ENCODE measurements around the gene RD3L. TPM values are rescaled to one million over a fixed set of nuclear protein-coding genes. Genes with fewer than 3 reads are reported as not detected.

Gene RD3L
- total RNA-seq, result not detected
- not detected for polyA plus RNA-seq (2013, experiment 1 of 2)
- polyA plus RNA-seq (2013, experiment 2 of 2), result not detected
- long read RNA-seq, experiment 1, result 0 reads
- long read RNA-seq, experiment 2, result 0 reads
- long read RNA-seq, experiment 3, result 0 reads
- long read RNA-seq, experiment 4, result 0 reads

- peaks cover 20% of the 10 kb centered on the region for H3K27me3 ChIP-seq (ENCODE audit: control insufficient read depth, insufficient read depth, low read length, poor library complexity, severe bottlenecking)
- H3K4me3 ChIP-seq (ENCODE audit: low read length), result no peak within 1 kb of the TSS
- H3K9me3 Mint-ChIP-seq, result peaks cover 6% of the 10 kb centered on the region
- TF ChIP-seq CTCF (conservative IDR thresholded peaks at IDR 0.05), result no peak
- no peak within 1 kb of the TSS for H3K27ac ChIP-seq (ENCODE audit: low read depth, low read length)
- no peak within 1 kb of the TSS for H3K4me3 Mint-ChIP-seq
- peaks cover 9% of the 10 kb centered on the region for H3K9me3 ChIP-seq (ENCODE audit: control insufficient read depth, low read length)
- no peaks in the 10 kb centered on the region for H3K36me3 Mint-ChIP-seq (ENCODE audit: low read depth)
- WGBS, 2 experiments (ENCODE audit: insufficient coverage in 1 of 2, insufficient read length in 1 of 2), result 89 to 93% methylated on average over 10 to 14 of the region's 14 CpGs
- no peaks in the 10 kb centered on the region for H3K4me1 Mint-ChIP-seq
- H3K27me3 Mint-ChIP-seq (ENCODE audit: insufficient read depth), result peaks cover 20% of the 10 kb centered on the region
- DNase-seq, result no peak
- H3K36me3 ChIP-seq (ENCODE audit: control insufficient read depth, insufficient read depth, low read length), result no peaks in the 10 kb centered on the region
- H3K27ac Mint-ChIP-seq, result no peak within 1 kb of the TSS
- H3K4me1 ChIP-seq (ENCODE audit: control insufficient read depth, insufficient read depth, low read length), result no peaks in the 10 kb centered on the region
- H3K9ac ChIP-seq (ENCODE audit: extremely low read depth, low read length, poor library complexity, severe bottlenecking), result no peak within 1 kb of the TSS
These were observed at the start of gene RD3L for GRCh38 chr14:103941973-103942736. Gene RD3L (minus strand): TSS chr14:103942529. CDS start chr14:103941695, 834 bp downstream.

- Mint-ChIP-seq H3K27me3 (ENCODE audit: insufficient read depth) (peaks cover 7% of the 10 kb centered on the region), H3K27ac (no peak overlapping the region), H3K9me3 (peaks cover 44% of the 10 kb centered on the region), H3K36me3 (ENCODE audit: low read depth) (no peaks in the 10 kb centered on the region), H3K4me3 (no peak overlapping the region), H3K4me1 (peaks cover 2% of the 10 kb centered on the region)
- no peak overlapping the region for H3K9ac ChIP-seq (ENCODE audit: extremely low read depth, low read length, poor library complexity, severe bottlenecking)
- H3K27me3 ChIP-seq (ENCODE audit: control insufficient read depth, insufficient read depth, low read length, poor library complexity, severe bottlenecking), result no peaks in the 10 kb centered on the region
- TF ChIP-seq CTCF (conservative IDR thresholded peaks at IDR 0.05), result no peak
- WGBS, 2 experiments (ENCODE audit: insufficient coverage in 1 of 2, insufficient read length in 1 of 2), result 89 to 91% methylated on average over 3 to 4 of the region's 4 CpGs
- no peak overlapping the region for H3K4me3 ChIP-seq (ENCODE audit: low read length)
- no peaks in the 10 kb centered on the region for H3K36me3 ChIP-seq (ENCODE audit: control insufficient read depth, insufficient read depth, low read length)
- H3K4me1 ChIP-seq (ENCODE audit: control insufficient read depth, insufficient read depth, low read length), result no peaks in the 10 kb centered on the region
- no peak overlapping the region for H3K27ac ChIP-seq (ENCODE audit: low read depth, low read length)
- no peak for DNase-seq
- peaks cover 10% of the 10 kb centered on the region for H3K9me3 ChIP-seq (ENCODE audit: control insufficient read depth, low read length)
These were observed 47.6 kb upstream of the RD3L start for GRCh38 chr14:103989964-103990363.

- Histone ChIP-seq H3K9ac (ENCODE audit: extremely low read depth, low read length, poor library complexity, severe bottlenecking) (no peak overlapping the region), H3K4me1 (ENCODE audit: control insufficient read depth, insufficient read depth, low read length) (no peaks in the 10 kb centered on the region), H3K36me3 (ENCODE audit: control insufficient read depth, insufficient read depth, low read length) (no peaks in the 10 kb centered on the region), H3K27ac (ENCODE audit: low read depth, low read length) (no peak overlapping the region), H3K9me3 (ENCODE audit: control insufficient read depth, low read length) (peaks cover 10% of the 10 kb centered on the region), H3K27me3 (ENCODE audit: control insufficient read depth, insufficient read depth, low read length, poor library complexity, severe bottlenecking) (no peaks in the 10 kb centered on the region), H3K4me3 (ENCODE audit: low read length) (no peak overlapping the region)
- H3K27ac Mint-ChIP-seq, result no peak overlapping the region
- no peak for DNase-seq
- TF ChIP-seq CTCF (conservative IDR thresholded peaks at IDR 0.05), result no peak
- 96 to 100% methylated on average over 1 of the region's 1 CpG for WGBS, 2 experiments (ENCODE audit: insufficient coverage in 1 of 2, insufficient read length in 1 of 2)
- peaks cover 7% of the 10 kb centered on the region for H3K27me3 Mint-ChIP-seq (ENCODE audit: insufficient read depth)
- H3K9me3 Mint-ChIP-seq, result peaks cover 54% of the 10 kb centered on the region
- no peak overlapping the region for H3K4me3 Mint-ChIP-seq
- H3K4me1 Mint-ChIP-seq, result no peaks in the 10 kb centered on the region
- H3K36me3 Mint-ChIP-seq (ENCODE audit: low read depth), result no peaks in the 10 kb centered on the region
These were observed 46.7 kb upstream of the RD3L start for GRCh38 chr14:103989034-103989433.

Measured in endodermal cell (in vitro differentiated cells).